GM19452 (cell line): ENCODE results near the gene NEURL3.
"Not testable (repeated sequence)": the region's sequence is repeated elsewhere in the genome, so short reads cannot be mapped to it uniquely, and the experiment has no call there.

Experiments used
- ATAC-seq: cut with Tn5 transposase; IDR thresholded peaks from one replicate; pipeline ENCODE4 v1.9.1; 2021; ENCODE audit not compliant: unreplicated experiment

Gene NEURL3

GRCh38 chr2:96508521-96509113, 3.5 kb upstream of the NEURL3 start:
- ATAC-seq, result no peak

DNA sequence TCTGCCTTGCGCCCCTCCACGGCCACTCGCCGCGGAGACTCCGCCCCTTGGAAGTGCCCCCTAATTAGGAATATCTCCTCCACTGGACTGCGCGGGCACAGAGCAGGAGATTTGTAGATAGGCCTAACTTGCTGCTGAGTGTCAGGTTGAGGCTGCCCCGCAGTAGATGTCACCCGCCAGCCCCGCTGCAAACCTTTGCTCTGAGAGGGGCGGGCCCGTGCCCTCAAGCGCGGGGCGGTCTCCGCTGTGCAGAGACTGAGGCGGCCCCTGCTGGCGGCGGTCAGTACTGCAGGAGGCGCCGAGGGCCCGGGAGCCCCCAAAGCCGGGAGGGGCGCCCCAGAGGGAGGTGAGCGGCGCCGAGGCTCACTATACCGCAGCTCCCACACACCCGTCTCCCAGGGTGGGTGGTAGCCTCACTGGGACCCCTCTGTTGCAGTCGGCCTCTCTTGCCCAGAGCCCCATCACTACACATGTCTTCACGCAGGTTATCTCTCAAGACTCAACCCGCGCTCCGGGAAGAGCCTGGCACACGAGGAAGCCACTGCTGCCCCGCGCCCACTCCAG, 2.9 kb upstream of the NEURL3 start:
- ATAC-seq, result peak; percentile 61

DNA sequence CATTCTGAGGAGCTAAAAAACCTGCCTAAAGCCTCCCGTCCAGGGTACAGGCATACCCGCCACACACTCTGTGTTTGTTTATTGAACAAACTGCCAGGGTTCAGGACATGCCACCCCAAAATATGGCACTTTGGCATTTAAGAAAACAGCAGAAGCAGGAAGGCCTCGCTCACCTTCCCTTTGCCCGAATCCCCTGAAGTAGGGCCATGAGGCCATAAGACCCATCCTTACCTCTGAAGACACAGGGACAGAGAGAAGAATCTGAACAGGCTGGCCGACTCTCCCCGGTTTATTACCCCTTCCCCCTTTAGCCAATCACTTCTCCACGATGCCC, 1.7 kb upstream of the NEURL3 start:
- no peak for ATAC-seq

DNA sequence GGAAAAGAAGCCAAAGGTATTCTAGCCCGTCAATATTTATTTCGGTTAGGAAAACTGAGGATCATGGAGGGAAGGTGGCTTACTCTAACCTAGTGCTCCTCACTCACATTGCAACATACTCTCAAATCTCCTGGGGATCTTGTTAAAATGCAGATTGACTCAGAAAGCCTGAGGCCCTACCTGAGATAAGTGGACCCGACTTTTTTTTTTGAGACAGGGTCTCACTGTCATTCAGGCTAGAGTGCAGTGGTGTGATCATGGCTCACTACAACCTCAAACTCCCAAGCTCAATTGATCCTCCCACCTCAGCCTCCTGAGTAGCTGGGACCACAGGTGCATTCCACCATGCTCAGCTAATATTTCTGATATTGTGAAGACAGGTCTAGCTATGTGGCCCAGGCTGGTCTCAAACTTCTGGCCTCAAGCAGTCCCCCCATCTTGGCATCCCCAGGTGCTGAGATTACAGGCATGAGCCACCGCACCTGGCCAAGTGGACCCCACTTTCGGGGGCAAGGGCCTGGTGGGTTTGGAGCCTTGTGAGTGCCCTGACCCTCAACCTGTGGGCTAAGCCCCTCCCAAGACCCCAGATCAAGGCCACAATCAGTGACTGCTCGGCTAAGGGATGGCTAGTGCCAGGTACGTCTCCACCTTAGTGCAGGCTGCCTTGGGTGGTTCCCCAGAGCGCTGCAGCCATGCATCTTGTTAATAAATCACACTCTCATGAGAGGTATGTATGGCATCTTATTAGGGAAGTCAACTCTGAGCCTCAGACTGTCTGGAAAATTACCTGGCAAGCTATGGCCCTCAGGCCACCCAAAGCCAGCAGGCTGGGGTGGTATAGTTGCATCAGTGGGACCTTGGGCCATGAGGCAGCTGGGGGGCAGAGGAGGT, 1.1 kb upstream of the NEURL3 start:
- ATAC-seq, result no peak

DNA sequence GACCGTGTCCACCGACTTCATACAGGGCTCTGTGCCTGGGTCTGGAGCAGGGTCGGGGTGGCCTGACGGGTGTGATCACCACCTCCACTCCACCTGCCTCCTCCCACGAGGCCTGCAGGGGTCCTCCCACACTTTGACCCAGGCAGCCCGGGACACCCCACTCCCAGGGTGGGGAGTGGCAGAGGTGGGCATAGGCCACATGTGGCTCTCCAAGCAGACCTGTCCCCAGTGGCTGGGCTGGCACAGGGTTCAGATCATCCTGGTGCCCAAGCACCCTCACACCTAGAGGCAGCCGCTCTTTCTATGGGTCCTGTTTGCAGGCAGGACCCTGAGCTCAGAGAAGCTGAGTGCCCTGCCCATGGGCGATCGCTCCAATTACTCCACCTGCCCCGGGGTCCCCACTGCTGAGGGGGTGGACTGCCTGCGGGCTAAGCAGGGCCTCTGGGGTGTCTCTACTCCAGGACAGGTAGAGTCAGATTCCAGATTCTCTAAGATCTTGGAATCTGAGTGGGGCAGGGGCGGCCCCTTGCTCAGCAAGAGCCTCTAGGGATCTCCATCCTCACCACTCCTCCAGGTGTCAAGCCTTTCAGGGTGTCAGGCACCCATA, 1.4 kb downstream of the NEURL3 start:
- no peak for ATAC-seq

DNA sequence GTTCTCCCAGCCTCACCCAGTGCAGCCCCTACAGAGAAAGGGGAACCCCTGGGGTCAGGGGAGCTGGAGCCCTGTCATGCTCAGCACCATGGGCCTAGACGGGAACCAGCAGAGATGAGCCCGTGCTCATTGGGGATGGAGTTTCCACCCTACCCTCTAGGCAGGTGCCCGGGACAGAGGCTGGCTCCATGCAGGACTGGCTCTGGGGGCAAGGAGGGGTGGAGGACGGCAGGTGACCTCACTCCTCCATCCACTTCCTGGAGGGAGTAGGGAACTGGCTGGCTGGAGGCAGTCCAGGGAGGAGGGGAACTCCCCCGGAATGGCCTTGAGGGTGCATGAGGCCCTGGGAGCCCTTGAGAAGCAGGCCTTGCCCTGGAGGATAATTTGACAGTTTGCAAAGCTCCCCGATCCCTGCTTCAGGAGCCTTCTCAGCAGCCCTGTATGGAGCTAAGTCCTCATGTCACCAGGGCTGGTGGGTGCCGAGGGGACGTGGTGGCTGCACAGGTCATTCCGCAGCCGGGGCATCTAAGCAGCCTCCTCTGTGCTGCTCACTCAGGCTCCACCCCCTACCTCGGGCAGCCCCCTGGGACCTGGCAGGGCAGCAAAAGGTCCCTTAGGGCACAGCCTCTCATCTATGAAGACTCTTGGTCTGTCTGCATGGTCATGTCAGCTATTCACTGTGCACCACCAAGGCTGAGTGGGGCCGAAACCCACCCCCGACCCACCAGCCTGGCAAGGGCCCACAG, 2.1 kb downstream of the NEURL3 start:
- no peak for ATAC-seq

DNA sequence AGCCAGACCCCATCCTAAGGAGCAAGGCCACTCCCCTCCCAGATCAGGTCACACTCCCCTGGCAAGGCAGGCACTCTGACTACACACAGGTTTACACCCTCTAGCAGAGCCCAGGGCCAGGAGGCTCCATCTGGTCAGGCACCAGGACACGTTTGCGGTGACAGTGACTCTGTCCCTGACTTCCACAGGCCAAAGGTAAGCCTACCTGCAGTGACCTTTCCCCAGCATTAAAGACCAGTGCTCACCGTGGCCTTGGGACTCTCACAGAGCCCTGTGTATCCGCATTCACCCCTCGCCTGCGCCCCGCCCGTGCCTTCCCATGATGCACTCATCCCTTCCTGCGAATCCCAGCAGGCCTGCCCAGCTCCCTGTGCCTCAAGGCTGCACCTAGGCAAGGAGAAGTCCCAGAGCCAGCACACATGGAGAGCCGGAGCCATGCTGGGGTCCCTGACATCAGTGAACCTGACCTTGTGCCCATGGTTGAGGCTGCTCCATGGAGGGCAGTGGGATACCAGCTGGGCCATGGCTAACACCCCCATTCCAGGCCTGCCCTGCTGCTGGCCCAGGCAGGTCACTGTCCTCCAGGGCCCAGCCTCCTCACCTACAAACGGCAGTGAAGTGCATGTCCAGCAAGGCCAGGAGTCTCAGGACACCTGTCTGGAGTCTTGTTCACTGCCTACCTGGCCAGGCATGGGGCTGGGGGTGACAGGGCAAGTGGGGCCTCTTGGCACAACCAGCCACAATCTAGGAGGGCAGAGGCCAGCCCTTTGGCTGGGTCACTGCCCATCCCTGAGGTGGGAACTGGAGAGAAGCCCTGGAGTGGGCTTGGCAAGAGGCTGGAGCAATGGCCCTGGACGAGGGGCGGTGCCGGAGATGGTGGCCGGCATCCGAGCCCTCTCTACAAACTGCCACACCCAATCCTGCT, 3.0 kb downstream of the NEURL3 start:
- ATAC-seq, result no peak

DNA sequence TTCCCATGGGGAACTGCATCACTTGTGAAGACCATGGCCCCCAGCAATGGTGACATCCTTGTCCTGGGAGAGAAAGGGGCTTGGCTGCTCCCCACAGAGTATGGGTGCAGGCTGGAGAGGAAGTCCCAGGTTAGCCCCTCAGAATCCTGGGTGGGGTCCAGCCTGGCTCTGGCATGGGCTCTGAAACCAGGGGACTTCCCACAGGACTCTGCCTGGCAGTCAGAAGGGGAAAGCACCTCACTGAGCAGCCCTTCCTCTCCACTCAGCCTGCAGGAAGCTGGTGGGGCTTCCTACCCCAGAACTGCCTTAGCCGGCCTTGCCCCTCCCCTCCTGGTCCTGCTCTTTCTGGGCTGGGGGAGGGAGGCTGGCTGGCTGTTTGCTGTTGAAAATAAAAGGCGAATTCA, 3.7 kb downstream of the NEURL3 start:
- peak; percentile 52 for ATAC-seq

DNA sequence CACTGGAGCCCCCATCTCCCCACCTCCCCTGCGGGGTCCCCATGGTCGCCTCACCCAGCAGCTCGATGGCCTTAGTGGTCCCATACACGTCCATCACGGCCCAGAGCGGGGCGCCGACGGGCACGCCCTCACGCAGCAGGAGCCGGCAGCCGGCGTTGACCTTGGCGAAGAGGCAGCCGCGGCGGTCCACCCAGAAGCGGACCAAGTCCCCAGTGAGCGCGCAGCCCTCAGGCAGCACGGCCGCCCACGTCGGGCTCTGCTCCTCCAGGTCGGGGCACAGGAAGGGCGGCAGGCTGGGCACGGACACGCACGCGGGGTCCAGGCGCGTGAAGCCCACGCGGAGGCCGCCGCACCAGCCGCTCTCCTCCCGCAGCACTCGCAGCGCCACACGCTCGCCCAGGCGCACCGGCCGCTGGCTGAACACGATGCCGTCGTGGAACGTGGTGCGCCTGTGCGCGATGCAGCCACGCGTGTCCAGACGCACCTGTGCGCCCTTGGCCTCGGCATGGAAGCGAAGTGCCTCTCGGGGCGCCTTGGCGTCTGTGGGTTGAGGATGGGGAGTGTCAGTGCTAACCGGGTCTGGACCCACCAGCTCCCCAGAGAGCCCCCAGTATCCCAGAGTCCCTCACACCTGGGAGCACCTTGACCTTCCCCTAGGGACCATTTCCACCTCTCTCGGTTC, 4.6 kb downstream of the NEURL3 start:
- no peak for ATAC-seq

- no peak for ATAC-seq
Observed at GRCh38 chr2:96499061-96499960, 5.8 kb downstream of the NEURL3 start.

- not testable (repeated sequence) for ATAC-seq
Observed at GRCh38 chr2:96498611-96499010, 6.5 kb downstream of the NEURL3 start.

DNA sequence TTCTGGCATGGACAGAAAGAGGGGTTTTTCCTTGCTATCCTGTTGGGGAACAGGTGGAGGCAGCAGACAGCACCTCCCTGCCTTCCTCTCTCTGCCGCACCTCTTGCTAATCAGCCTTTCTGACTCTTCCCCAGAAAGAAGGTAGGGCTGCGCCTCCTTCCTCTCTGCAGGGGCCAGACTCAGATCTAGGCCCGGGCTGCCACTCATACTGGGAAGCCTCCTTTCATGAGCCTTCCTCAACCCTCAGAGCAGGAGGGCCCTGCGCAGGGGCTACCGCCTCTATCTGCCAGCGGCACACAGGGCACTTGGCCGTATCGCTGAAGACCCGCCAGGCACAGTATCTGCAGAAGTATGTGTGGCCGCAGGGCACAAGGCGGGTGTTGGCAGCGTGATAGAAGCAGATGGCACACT, 7.1 kb downstream of the NEURL3 start:
- ATAC-seq, result no peak

DNA sequence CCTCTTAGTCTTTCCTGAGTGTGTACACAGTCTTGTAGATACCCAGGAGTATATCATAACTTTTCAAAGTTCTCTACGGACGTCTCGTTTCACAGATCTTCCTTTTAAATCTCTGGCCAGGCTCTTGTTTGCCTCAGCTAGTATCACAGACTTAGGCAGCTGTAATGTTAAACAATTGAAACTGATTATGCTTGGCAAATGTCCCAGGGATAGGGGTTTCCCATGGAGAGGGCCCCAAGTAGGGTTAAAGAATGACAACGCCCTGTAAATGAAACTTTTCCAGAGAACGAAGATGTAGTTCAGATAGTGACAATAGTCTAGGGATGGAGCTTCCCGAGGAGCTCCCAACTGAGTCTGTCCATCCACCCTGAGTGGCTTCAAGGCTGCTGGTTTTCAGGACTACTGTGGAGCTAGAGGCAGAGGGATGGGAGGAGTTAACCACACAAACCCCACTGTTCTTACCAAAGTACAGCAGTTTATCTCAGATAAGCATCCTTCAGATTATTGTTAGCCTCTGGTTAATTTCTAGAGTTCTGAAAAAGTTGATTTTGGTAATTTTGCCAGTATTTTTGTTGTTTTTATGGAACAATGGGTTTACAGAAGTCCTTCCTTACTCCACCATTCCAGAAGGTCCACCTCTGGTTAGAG, 9.1 kb downstream of the NEURL3 start:
- ATAC-seq, result no peak

DNA sequence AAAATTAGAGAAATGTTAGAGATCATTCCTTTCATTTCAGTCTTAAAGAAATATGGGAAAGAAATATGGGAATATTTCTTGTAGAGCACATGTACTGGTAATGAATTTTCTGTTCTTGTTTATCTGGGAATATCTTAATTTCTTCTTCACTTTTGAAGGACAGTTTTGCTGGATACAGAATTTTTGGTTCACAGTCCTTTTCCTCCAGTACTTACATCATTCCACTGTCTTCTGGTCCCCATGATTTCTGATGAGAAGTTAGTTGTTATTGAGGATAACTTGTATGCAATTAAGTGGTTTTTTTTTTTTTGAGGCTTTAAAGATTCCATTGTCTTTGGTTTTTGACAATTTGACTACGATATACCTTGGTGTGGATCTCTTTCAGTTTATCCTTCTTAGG, 11.0 kb downstream of the NEURL3 start:
- no peak for ATAC-seq

GRCh38 chr2:96493072-96493471, 12.1 kb downstream of the NEURL3 start:
- ATAC-seq, result no peak

GRCh38 chr2:96491860-96492497, 13.2 kb downstream of the NEURL3 start:
- ATAC-seq, result no peak

DNA sequence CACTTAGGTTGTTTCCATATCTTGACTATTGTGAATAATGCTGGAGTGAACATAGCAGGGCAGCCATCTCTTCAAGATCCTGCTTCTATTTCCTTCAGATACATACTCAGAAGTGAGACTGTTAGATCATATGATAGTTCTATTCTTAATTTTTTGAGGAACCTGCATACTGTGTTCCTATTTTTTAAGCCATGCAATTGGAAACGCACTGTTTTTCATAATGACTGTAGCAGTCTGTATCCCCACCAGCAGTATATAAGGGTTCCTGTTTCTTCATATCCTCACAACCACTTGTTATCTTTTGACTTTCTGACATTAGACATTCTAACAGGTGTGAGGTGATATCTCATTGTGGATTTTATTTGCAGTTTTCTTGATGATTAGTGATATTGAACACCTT, 15.5 kb downstream of the NEURL3 start:
- no peak for ATAC-seq

DNA sequence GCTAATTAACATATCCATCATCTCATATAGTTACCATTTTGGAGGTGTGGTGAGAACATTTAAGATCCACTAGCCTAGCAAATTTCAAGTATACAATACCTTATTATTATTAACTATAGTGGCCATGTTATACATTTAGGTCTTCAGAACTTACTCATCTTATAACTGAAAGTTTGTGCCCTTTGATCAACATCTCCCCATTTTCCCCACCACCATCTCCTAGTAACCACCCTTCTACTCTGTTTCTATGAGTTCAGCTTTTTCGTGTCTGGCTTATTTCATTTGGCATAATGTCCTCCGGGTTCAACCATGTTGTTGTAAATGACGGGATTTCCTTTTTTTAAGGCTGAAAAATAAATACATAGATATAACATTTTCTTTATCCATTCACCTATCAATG, 15.9 kb downstream of the NEURL3 start:
- ATAC-seq, result no peak
